ENCODE results near the gene DCP1A. TPM values are rescaled to one million over a fixed set of nuclear protein-coding genes. Genes with fewer than 3 reads are reported as not detected.
"Not testable (repeated sequence)": the region's sequence is repeated elsewhere in the genome, so short reads cannot be mapped to it uniquely, and the experiment has no call there.

Gene DCP1A
- 10.6 and 12.2 TPM in 2 replicates for total RNA-seq
- polyA plus RNA-seq (2012), result 8.9 TPM

DNA sequence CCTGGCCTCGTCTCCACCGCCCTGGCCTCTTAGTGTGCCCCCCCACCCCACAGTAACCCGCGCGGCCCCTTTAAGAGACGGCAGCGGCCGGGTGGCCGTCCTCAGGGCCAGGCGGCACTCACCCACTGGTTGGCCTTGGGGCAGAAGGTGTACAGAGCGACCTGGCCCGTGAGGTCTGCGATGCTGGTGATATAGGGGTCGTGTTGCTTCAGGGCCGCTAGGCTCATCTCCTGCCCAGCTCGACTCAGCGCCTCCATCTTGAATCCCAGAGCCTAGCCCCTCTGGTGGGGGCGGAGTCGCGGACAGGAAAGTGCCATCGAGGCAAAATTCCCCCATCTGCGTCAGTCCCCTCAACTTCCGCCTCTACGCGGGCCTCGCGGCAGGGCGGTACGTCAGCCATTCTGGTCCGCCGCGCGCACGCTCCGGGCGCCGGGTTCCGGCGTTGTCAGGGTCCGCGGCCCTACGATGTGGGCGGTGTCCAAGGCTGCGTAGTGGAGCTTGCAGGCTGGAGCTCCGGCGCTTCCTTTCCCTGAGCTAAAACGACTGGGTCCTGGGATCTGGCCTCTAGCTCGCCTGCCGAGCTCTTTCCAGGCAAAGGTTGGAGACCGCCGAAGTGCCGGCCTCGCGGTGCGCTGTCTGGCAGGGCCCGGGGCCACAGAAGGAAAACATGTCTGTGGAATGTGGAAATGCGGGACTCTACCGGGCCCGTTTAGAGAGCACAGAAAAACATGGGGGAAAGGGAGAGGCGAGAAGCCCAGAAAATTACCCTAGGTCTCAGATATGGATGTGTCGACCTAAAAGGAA lies at the start of gene DCP1A:
Gene DCP1A (minus strand): TSS at position 283 of the 804 bp plus-strand sequence. CDS start 26 bp downstream, at position 257.
- peak; percentile 96 for DNase-seq (ENCODE audit: low read depth)

DNA sequence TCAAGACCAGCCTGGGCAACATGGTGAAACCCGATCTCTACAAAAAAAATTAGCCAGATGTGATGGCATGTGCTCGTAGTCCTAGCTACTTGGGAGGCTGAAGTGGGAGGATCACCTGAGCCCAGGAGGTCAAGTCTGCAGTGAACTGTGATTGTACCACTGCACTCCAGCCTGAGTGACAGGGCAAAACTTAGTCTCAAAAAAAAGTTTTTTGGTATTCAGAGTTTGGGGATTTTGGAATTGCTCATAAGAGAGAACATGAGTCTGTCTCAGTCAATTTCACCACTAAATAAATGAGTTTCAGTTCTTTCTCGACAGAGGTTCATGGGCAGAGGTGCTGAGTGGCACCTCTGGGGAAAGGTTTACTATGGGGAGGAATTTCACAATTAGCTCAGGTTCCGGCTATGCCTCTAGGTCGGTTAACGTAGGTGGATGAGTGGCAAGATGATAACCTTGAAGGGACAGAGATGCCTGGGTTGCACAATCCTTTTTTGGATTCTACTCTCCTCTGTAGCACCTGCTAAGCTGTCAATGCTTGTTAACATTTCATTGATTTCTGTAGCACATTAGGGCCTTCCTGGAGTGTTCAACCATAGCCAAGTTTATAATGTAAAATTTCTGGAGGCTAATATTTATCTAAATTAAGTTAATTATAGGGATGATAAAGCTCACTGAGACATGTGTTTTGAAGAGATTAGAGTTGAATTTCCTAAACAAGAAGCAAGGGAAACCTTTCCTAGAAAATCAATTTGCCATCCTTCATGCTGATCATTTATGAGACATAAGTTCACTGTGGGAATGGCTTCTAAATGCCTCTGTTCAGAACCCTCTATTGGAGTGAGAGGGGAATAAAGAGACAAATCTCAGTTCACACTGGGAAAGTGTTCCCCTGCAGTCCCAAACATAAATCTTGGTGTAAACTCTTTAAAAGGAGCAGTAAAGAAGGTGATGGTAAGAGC lies 37.4 kb upstream of the DCP1A start:
- no peak for DNase-seq (ENCODE audit: low read depth)

DNA sequence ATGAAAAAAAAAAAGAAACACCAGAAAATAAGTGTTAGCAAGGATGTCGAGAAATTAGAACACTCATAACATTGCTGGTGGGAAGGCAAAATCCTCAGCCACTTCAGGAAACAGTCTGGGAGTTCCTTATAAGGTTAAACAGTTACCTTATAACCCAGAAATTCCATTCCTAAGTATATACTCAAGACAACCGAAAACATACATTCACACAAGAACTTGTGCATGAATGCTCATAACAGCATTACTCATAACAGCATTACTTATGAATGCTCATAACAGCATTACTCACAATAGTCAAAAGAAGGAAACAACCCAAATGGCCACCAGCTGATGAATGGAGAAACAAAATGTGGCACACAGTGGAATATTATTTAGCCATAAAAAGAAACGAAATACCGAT lies 34.8 kb upstream of the DCP1A start:
- no peak for DNase-seq (ENCODE audit: low read depth)

DNA sequence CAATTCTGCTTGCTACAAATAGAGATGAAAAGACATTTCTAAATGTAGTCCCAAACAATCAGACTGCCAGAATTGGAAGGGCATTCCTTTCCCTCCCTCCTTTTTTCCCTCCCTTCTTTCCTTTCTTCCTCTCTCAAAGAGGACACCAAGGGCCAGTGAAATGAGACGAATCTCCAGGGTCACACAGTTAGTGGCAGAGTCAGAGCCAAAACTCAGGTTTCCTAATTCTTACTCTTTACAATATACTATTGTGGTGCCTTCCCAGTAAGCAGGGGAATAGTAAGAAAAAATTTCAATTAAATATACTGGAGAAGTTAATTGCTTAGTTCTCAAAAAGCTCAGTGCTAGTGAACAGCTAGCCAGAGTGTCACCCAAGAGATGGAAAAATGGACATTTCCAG lies 33.0 kb upstream of the DCP1A start:
- DNase-seq (ENCODE audit: low read depth), result no peak

DNA sequence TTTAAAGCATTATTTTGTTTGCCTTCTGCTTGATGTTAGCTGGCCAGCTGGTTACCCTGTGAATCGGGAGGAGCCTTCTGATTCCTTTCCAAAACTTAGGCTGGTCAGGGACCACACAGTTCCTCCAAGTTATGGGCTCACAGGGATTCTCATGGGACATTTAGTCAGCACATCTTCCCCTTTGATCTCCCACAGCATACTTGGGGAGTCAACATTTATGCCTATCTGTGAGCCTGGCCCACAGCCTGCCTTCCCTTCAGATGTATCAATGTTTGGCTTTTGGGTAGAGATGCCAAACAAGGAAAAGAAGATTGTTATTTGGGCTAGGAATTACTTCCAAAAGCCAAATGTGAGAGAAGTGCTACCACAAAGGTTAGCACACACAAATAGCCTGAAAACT lies 32.6 kb upstream of the DCP1A start:
- no peak for DNase-seq (ENCODE audit: low read depth)

DNA sequence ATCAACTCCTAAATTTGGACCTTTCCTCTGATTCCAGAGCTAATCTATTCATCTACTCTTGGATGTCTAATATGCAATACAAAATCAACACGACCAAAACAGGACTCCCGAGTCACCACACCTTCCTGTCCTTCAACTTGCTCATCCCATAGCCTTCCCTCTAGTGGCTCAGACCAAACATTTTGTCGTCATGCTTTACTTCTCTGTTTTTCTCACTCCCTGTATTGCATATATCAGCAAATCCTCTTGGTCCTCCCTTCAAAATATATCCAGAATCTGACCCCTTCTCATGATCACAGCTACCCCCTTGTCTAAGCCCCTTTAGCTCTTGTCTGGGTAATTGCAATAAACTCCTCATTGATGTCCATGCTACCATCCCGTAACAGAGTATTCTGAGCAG lies 30.5 kb upstream of the DCP1A start:
- DNase-seq (ENCODE audit: low read depth), result no peak

DNA sequence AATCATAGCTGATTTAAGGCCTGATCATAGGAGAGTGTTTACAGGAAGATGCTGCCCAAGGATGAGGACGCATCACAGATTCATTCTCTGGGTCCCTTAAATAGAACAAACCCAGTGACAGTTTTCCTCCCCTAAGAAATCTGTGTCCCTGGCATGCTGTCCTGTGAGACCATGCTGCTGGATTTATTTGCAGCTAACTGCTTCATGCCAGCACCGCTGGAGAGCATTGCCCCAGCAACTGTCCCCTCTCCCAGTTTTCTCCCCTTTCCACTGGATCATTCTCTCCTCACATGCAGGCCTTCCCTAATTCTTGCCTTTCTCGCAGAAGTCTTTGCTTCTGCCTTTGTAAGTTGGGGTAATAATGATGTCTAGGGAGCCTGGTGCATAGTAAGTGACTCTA lies 29.3 kb upstream of the DCP1A start:
- DNase-seq (ENCODE audit: low read depth), result no peak

DNA sequence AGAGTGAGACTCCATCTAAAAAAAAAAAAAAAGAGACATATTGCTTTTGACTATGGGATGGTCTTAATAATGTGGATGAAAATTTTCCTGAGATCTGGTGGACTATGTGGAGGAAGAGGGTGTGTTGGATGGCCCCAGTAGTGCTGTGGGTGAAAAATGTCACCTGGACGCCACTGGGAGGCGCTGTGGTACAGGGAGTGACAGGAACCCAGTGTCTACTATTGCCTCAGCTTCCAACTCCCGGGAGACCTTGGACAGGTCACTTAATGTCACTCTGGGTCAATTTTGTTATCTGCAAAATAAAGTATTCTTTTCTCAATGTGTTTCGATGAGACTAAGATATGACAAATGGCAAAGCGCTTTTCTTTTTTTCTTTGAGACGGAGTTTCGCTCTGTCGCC lies 27.7 kb upstream of the DCP1A start:
- DNase-seq (ENCODE audit: low read depth), result peak; percentile 45

DNA sequence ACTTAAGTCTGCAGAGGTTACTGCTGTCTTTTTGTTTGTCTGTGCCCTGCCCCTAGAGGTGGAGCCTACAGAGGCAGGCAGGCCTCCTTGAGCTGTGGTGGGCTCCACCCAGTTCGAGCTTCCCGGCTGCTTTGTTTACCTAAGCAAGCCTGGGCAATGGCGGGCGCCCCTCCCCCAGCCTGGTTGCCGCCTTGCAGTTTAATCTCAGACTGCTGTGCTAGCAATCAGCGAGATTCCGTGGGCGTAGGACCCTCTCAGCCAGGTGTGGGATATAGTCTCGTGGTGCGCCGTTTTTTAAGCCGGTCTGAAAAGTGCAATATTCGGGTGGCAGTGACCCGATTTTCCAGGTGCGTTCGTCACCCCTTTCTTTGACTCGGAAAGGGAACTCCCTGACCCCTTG lies 23.4 kb upstream of the DCP1A start:
- DNase-seq (ENCODE audit: low read depth), result not testable (repeated sequence)

DNA sequence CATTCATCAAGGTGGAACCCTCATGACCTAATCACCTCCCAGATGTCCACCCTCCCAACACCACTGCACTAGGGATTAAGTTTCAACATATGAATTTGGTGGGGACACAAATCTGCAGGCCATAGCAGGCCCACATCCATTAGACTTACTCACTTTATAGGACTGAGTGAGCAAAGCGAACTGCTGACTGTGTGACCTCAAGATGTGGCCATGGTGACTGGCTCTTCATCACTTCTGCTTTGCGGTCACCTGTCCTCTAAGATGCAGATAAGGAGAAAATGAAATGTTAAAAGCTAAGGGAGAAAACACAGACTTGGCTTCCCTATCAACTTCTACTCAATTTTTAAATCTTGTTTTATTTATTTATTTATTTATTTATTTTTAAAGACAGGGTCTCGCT lies 14.5 kb upstream of the DCP1A start:
- no peak for DNase-seq (ENCODE audit: low read depth)

DNA sequence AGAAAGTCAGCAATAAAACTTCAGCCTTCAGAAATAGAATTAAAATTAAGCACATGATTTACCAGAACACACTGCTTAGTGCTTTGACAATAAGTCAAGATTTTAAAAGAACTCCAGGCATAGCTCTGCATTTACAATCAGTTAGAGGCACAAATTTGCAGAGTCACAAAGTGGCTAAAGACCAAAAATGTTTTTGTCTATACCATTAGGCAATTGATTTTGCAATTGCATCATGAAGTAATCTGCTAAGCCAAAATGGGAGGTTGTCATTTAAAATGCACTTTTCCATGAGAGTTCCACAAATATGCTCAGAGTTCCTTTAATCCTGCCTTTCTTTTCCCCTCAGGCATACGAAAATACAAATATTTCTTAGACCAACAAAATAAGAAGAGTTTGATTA lies 10.1 kb upstream of the DCP1A start:
- no peak for DNase-seq (ENCODE audit: low read depth)

DNA sequence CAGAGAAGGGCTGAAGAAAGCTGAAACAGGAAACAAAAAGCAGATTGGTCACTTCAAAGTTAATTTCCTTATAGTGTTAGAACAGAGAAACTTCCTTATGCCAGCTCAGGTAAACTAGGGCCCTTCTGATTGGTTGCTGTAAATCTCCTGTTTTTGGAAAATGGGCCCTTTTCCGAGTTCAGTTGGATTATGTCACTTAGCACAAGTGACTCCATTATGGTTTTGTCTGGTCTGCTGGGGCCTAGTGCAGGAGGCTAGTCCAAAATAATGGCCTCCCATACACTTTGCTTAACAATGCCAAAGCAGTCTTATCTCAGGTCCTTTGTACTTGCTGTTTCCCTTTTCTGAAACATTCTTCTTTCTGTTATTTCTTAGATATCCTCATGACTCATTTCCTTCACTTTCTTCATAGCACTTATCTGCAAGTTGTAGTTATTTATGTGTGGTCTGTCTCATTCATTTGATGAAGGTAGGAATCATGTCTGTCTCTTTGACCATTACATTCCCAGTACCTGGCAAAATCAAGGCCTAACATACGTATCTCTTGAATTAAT lies 7.7 kb upstream of the DCP1A start:
- DNase-seq (ENCODE audit: low read depth), result no peak

DNA sequence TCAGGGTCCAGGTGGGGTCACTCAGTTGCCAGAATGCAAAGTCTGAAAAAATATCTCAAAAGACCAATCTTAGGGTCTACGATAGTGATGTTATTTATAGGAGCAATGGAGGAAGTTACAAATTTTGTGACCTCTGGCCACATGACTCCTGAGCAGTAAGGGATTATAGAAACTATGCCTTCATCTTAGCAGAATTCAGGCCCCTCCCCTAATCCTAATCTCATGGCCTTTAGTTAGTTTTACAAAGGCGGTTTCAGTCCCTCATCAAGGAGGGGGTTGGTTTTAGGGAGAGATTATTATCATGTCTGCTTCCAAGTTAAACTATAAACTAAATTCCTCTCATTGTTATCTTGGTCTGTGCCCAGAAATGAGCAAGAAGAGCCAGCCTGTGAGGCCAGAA lies 5.9 kb upstream of the DCP1A start:
- no peak for DNase-seq (ENCODE audit: low read depth)

DNA sequence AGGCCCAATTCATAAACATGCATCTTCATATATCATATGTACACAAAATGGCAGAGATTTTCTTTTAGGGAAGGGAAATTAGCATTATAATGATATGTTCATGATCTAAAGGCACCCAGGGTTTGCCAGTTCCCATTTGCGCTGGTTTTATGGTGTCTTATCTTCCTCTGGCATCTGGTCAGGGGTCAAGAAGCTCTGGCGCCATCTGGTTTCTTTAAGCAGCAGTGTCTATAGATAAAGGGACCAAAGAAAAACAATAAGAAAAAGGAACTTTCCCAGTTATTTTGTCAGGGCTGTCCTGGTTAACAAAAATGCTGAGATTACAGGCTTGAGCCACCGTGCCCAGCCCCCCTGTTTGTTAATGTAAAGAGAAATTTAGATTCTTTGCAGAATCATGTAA lies 3.3 kb upstream of the DCP1A start:
- DNase-seq (ENCODE audit: low read depth), result peak; percentile 9

DNA sequence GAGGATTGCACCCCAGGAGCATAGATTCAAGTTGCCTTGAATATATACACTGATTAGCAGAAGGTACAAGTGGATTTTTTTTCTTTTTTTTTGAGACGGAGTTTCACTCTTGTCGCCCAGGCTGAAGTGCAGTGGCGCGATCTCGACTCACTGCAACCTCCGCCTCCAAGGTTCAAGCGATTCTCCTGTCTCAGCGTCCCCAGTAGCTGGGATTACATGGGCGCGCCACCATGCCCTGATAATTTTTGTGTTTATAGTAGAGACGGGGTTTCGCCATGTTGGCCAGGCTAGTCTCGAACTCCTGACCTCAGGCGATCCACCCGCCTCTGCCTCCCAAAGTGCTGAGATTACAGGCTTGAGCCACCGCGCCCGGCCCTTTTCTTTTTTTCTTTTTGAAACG lies 775 bp upstream of the DCP1A start:
- DNase-seq (ENCODE audit: low read depth), result not testable (repeated sequence)

DNA sequence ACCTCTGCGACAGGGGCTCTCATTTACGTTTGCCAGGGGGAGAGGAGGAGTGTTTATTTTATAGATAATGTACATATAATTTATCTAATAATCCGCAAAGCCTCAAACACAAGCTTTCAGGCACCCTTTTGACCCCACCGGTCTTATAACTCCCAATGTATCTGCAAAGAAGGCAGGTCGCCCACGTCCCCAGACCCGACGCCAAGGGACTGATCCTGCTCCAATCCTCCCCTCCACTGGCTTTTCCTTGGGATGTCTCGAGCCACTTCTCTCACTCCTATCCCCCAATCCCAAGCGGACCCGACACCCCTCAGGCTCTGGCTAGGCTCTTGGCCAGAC lies 452 bp downstream of the DCP1A start:
- no peak for DNase-seq (ENCODE audit: low read depth)

DNA sequence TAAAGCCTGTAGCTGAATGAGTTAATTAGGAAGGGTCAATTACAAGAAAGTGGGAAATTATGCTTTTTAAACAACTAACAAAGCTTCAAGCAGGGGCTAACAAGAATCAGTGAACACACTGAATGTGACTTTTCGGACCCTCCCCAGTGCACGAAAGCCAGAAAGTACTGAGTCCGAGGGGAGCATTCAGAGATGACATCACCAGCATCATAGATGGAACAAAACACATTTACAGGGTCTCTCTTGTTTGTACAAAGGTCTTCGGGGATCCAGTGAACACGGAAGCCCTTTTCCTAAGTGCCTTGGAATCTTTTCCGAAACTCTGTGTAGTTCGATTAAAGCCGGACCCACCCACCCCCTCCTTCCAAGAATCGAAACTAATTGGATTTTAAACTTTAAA lies 829 bp downstream of the DCP1A start:
- peak; percentile 13 for DNase-seq (ENCODE audit: low read depth)

DNA sequence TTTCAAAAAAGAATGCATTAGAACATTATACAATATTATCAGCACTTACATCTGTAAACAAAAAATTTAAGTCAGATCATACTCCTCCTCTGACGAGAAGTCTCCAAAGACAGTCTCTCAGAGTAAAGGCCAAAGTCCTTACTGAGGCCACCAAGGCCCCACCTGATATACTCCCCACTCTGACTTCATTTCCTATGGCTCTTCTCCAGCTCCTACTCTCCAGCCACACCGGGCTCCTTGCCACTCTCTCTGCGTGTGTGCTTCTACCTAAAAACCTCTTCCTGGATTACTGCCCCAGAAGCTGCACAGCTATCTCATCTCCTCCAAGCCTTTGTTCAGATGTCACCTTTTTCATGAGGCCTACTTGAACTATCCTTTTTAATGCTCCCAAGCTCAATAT lies 5.0 kb downstream of the DCP1A start:
- DNase-seq (ENCODE audit: low read depth), result no peak

DNA sequence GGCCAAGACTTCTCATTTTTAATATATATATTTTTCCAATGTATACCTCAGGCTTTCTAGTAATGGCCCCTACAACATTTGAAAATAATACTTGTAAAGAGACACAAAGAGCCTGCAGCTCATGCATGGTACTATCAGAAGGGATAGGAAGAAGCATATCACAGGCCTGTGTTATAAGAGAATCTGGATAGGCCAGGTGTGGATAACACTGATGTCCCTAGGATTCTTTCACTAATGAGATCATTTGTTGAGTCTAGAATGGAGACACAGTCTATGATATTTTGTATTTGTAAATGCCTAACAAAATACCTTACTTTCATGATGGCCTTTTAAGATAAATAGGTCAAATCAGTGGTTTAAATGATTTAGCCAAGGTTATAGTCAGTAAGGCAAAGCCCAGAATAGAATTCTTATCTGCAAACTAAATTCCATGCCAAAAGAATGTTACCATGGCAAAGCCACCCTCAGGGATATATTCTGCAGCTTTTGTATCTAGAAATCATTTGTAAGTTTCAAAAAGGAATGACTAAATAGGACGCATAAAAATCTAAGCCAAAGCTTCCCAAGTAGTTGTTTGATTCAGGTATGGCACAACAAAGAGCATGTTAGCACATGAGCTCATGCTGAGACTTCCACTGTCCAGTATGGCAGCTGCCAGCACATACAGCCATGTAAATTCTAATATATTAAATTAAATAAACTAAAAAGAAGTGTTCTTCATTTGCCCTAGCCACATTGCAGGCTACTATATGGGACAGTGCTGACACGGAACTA lies 10.0 kb downstream of the DCP1A start:
- DNase-seq (ENCODE audit: low read depth), result no peak

DNA sequence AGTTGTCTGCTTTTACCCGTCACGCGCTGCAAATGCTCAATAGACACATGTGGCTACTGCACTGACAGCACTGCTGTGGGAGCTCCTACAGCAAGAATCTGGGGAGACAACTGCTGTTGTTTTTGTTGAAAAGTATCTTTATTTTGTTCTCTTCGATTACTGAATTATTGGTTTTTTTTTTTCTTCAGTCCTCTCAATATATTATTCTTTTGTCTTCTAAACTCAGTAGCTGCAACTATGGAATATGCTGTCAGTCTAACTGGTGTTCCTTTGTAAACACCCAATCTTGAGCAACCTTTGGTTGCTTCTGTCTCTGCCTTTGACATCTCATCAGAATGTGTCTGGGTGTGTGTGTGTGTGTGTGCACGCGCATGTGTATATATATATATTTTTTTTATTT lies 12.6 kb downstream of the DCP1A start:
- no peak for DNase-seq (ENCODE audit: low read depth)

DNA sequence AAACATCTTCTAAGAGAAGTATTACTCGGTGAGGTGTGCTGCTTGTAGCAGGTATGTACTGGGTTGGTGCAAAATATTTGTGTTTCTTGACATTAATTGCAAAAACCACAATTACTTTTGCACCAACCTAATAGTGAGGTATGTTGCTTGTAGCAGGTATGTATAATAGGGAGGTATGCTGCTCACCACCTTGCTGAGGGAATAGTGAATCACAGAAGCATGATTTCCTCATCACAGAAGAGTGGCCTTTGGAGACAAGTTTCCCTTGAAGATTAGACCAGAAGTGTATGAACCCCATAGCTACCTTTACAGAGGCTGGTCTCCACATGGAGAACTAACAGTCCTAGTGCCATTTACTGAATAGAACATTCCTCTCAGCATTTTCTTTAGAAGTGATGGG lies 15.5 kb downstream of the DCP1A start:
- no peak for DNase-seq (ENCODE audit: low read depth)

All from myocyte (in vitro differentiated cells).